Renal pelvis (tissue), 12 donors: ENCODE measurements around the gene C10orf95. TPM values are rescaled to one million over a fixed set of nuclear protein-coding genes. Genes with fewer than 3 reads are reported as not detected.
"Not testable (repeated sequence)": the region's sequence is repeated elsewhere in the genome, so short reads cannot be mapped to it uniquely, and the experiment has no call there.

Experiments used
- DNase-seq: peaks from one replicate; pipeline ENCODE4 v3.0.0-alpha.2; 2013
- long read RNA-seq, 16 experiments: transcript quantifications; one replicate each; lab custom pipeline, GENCODE V29; 2026
- polyA plus RNA-seq, 3 donors: library from polyadenylated mRNA; unstranded; fragments of 120-200 nt; gene quantifications; one replicate each; pipeline ENCODE4 v1.2.1, GENCODE V29; 2013; ENCODE audit not compliant: insufficient read length in 3 of 3

C10orf95 gene, protein sequence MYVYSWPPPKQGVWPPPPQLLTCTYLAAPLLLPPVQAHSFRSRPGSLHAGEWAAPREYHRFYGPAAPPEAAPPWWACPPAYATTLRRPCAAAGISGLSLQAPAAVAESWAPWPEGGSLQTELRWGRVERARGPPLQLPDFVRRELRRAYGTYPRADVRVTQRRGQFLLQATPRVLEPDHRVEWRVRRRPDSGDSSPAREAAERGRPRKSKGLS
- 1 to 10 TPM; 1.0 to 2.4 (median 1.9) TPM for polyA plus RNA-seq
- long read RNA-seq, donor 1, partial matches to known transcripts: 108 of 108 reads
- long read RNA-seq, donor 1, other reads (novel, unspliced or antisense): 0 of 108 reads
- long read RNA-seq, donor 2: 0 reads
- long read RNA-seq, donor 3, partial matches to known transcripts: 0 of 1 reads
- long read RNA-seq, donor 3, other reads (novel, unspliced or antisense): 0 of 1 reads
- long read RNA-seq, donor 4: 0 reads
- long read RNA-seq, donor 5: 0 reads
- long read RNA-seq, donor 6, partial matches to known transcripts: 0 of 23 reads
- long read RNA-seq, donor 6, other reads (novel, unspliced or antisense): 23 of 23 reads
- long read RNA-seq, donor 7: 0 reads
- long read RNA-seq, donor 8: 0 reads
- long read RNA-seq, donor 9, partial matches to known transcripts: 101 of 101 reads
- long read RNA-seq, donor 9, other reads (novel, unspliced or antisense): 0 of 101 reads
- long read RNA-seq, donor 10, partial matches to known transcripts: 0 of 1 reads
- long read RNA-seq, donor 10, other reads (novel, unspliced or antisense): 0 of 1 reads
- long read RNA-seq, donor 11: 0 reads
- long read RNA-seq, donor 12: 0 reads
- long read RNA-seq, donor 13: 0 reads
- long read RNA-seq, donor 14: 0 reads
- long read RNA-seq, donor 15, partial matches to known transcripts: 0 of 1 reads
- long read RNA-seq, donor 15, other reads (novel, unspliced or antisense): 0 of 1 reads
- long read RNA-seq, donor 16: 0 reads

DNA sequence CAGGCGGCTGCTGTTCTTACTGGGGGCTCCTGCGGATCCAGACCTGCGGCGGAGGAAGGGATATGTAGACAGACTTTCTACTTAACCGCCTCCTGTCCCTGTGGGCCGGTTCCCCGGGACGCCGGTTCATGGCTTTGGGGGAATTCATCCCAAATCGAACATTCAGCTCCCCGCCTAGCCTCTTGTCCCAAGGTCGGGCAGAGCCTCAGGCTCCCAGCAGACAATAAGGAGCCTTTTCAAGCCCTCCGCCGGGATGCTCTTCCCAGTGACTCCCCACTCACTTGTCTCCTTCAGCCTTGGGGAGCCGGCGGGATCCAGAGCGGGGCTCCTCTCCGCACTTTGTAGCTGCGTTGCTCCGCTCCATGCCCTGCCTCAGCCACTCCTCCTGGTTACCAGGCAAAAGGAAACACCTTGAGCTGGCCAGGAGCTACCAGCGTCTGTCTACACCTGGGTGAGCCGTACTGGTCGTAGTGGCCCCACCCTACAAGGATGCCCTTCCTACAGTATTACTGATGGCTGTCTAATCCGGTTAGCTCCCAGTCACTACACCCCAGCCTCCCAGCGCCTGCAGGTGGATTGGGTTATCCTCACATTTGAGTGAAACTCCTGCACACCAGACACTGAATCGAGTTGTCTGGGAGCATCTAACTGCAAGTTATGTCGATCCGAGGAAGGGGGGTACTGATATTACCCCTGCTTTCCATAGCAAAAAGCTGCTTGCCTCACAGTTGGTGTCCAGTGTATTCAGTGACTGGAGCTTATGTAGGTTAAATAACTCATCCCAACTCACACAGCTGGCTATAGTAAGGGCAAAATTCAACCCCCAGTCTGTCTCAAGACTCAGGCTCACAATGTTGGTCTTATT is at the start of gene C10orf95:
C10orf95 (minus strand) TSS at position 439 of the 865 bp plus-strand sequence. CDS start 450 bp downstream, outside the sequence.
- no peak for DNase-seq

DNA sequence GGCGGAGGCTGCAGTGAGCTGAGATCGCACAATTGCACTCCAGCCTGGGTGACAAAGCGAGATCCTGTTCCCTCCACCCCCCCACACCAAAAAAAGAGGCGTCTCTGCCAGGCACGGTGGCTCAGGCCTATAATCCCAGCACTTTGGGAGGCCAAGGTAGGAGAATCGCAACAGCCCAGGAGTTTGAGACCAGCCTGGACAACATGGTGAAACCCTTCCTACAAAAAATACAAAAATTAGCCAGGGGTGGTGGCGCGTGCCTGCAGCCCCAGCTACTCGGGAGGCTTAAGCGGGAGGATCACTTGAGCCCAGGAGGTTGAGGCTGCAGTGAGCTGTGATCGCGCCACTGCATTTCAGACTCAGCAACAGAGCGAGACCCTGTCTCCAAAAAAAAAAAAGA is 49.3 kb upstream of the C10orf95 start:
- not testable (repeated sequence) for DNase-seq

DNA sequence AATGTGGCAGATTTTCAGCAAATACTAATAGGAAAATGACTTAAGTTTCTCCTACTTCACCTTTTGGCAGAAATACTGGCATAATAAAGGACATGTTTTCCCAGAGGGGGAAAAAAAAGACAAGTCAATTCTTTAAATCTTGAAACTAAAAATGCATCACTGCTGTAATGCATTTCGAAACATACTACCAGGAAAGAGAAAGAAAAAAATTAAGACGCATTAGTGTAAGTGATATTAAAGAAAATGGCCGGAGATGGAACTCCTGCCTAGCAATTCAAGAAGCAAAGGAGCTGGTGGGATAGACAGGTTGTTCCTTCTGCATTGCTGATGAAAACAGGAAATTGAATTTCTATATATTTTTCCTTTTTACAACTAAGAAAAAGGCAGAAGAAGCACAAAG is 48.0 kb upstream of the C10orf95 start:
- no peak for DNase-seq

- DNase-seq: no peak
Measured at GRCh38 chr10:102497545-102497944, 46.2 kb upstream of the C10orf95 start.

- no peak for DNase-seq
Measured at GRCh38 chr10:102493771-102494170, 42.4 kb upstream of the C10orf95 start.

DNA sequence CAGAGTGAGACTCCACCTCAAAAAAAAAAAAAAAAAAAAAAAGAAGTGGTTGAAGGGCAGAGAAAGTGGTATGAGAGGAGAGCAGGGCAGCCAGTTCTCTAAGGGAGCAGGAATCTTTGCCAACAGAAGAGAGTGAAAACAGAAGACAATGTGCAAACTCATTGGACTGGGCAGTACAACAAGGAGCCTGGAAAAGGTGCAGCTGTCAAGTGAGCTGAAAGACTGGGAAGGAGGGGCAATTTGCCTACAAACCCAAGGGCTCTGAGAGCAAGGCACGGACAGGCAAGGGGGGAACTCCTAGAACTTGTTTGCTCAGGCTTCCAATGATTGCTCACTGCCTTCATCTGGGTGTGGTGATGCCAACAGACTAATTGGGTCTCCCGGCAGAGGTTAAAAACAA is 41.6 kb upstream of the C10orf95 start:
- DNase-seq: no peak

DNA sequence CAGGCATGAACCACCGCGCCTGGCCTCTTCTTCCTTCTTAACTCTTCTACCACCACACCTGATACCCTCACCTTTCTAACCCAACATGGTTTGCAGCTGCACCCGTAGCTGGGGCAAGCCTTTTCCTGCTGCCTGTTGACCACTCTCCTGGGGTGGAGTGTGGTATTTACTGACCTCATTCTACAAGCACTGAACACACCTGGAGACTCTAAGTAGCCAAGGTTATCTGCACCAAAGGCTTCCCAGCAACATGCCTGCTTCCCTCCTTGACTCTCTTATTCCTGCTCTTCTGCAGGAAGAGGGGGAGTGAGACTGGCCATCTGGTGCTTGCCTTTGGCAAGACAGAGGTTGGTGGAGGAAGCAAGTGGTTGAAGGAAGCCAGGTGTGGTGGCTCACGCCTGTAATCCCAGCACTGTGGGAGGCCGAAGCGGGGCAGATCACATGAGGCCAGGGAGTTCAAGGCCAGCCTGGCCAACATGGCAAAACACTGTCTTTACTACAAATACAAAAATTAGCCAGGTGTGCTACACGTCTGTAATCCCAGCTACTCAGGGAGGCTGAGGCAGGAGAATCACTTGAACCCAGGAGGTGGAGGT is 41.1 kb upstream of the C10orf95 start:
- DNase-seq: no peak

DNA sequence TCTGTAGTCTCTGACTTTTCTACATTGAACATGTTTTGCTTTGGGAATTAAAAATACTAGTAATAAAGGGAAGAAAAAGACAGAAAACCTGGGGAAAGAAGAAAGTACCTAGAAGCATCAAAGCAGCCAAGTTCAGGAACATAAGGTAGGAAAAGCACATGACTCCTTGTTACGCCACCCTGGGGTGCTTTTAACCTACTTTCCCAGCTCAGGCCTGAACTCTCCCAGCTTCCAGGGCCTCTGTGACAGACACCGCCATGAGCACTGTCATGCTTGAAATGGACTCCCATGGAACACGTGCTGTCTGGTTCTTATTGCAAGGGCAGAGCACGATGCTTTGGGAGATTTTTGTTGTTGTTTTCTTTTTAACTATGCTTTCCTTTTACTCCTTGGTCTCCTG is 39.8 kb upstream of the C10orf95 start:
- DNase-seq: no peak

DNA sequence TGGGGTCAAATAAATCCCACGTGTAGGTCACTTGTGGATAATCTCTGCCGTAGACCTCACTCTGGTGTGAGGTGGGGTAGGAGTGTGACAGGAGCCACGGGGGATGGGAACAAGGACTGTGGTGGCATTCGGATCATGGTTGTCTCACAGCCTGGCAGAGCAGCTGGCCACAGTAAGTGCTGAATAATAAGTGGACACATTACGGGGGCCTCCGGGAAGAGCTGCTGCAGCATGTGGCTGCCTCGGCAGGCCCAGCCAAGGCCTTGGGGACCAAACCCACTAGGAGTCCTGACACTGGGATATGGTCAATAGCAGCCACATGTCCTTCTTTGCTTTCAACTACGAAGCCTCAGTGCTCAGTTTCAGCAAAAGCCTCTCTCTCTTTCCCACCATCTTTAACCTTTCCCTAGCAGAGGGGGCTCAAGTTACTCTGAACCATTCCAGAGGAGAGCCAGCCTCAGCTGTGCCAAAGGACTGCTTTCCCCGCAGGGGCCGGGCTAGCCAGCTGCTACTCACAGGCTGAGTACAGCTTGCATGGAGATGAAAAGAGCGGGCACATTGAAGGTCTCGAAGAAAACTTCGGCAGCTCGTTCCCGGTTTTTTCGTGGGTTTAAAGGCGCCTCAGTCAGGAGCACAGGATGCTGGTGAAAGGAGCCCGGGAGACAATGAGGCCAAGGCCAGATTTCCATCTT is 33.9 kb upstream of the C10orf95 start:
- DNase-seq: no peak

GRCh38 chr10:102484021-102484420 is 32.7 kb upstream of the C10orf95 start:
- DNase-seq: no peak

GRCh38 chr10:102480396-102480795 is 29.1 kb upstream of the C10orf95 start:
- no peak for DNase-seq

- no peak for DNase-seq
Measured at GRCh38 chr10:102479651-102480050, 28.3 kb upstream of the C10orf95 start.

- no peak for DNase-seq
Measured at GRCh38 chr10:102476466-102477141, 25.3 kb upstream of the C10orf95 start.

DNA sequence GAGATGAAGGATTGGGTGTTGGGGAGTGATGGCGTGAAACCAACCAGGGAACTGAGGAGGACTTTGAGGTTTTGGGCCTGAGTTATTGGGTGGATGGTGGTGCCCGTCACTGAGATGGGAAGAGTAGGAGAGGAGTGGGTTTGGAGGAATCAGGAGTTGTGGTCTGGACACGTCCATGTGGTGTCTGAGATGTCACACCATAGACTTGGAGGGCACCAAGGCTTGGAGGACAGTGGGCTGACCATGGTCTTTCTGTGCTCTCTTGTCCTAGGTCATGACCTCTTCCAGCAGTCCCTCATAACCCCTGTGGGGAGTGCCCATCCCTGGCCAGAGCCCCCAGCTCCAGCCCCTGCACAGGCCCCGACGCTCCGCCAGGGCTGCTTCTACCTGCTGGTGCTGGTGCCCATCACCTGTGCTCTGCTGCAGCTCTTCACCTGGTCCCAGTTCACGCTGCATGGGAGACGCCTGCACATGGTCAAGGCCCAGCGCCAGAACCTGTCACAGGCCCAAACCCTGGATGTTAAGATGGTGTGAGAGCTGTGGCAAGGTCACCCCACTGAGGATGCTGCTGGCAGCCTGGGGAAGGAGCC is 24.2 kb upstream of the C10orf95 start:
- DNase-seq: no peak

GRCh38 chr10:102473445-102474331 is 22.3 kb upstream of the C10orf95 start:
- no peak for DNase-seq

DNA sequence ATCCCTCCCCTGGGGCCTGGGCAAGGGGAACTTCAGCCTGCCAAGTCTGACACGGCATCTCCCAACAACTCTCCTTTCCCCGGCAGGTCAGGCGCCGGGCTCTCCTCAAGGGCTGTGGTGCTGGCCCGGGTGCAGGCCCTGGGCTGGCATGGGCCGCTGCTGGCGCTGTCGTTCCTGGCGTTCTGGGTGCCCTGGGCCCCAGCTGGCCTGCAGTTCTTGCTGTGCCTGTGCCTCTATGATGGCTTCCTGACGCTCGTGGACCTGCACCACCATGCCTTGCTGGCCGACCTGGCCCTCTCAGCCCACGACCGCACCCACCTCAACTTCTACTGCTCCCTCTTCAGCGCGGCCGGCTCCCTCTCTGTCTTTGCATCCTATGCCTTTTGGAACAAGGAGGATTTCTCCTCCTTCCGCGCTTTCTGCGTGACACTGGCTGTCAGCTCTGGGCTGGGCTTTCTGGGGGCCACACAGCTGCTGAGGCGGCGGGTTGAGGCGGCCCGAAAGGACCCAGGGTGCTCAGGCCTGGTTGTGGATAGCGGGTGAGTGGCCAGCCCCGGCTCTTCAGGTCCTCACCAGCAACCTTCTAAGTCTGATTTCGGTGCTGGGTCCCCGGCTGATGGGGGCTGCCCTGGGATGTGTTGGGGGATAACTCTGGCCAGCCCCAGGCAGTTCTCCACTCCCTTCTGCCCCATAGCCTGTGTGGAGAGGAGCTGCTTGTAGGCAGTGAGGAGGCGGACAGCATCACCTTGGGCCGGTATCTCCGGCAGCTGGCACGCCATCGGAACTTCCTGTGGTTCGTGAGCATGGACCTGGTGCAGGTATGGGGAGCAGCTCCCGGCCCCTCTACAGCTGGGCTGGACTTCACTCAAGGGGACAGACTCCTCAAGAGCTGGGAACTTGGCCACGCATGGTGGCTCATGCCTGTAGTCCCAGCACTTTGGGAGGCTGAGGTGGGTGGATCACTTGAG is 19.5 kb upstream of the C10orf95 start:
- DNase-seq: no peak

GRCh38 chr10:102468683-102469082 is 17.3 kb upstream of the C10orf95 start:
- DNase-seq: no peak
